Endothelial cell of umbilical vein (primary cell): ENCODE results near the gene RPS6KA5.

Source experiments
- CTCF ChIP-seq, 2 donors: IDR thresholded peaks; 1 replicate in 1 of 2; 2 replicates in 1 of 2; pipeline ENCODE4 v1.5.1; 2011; ENCODE audit warnings: low read length in 2 of 2, mild to moderate bottlenecking in 2 of 2, moderate library complexity in 2 of 2, control low read depth in 1 of 2, inconsistent platforms in 1 of 2, low read depth in 1 of 2; ENCODE audit not compliant: insufficient read depth in 1 of 2; ENCODE audit errors: extremely low read depth in 1 of 2
- EZH2 ChIP-seq: IDR thresholded peaks from 2 replicates; pipeline ENCODE4 v1.6.1; 2012; ENCODE audit warnings: borderline replicate concordance, low read depth, mild to moderate bottlenecking, moderate library complexity, low read length, inconsistent platforms; ENCODE audit not compliant: severe bottlenecking
- MYC ChIP-seq: IDR thresholded peaks from one replicate; pipeline ENCODE4 v1.6.1; 2011; ENCODE audit warnings: mild to moderate bottlenecking, low read depth, low read length
- POLR2A ChIP-seq: IDR thresholded peaks from 2 replicates; pipeline ENCODE4 v1.6.1; 2012; ENCODE audit warnings: low read depth, mild to moderate bottlenecking, control low read depth, low read length
- POLR2AphosphoS5 ChIP-seq: IDR thresholded peaks from 2 replicates; pipeline ENCODE4 v1.6.1; 2012; ENCODE audit warnings: low read depth, mild to moderate bottlenecking, control low read depth, low read length, moderate library complexity; ENCODE audit not compliant: insufficient read depth
- TF ChIP-seq, protein P1 (sequence below): IDR thresholded peaks from 2 replicates; pipeline ENCODE4 v1.6.1; 2011; ENCODE audit not compliant: insufficient read depth, insufficient read length

- no peak for TF ChIP-seq CTCF (IDR thresholded peaks at IDR 0.05; ENCODE audit: extremely low read depth in 1 of 2, insufficient read depth in 1 of 2, low read depth in 1 of 2, low read length in 2 of 2)
- TF ChIP-seq POLR2AphosphoS5: no peak
- TF ChIP-seq MYC: no peak
- no peak for TF ChIP-seq POLR2A
- no peak for TF ChIP-seq EZH2
- TF ChIP-seq, protein P1, sequence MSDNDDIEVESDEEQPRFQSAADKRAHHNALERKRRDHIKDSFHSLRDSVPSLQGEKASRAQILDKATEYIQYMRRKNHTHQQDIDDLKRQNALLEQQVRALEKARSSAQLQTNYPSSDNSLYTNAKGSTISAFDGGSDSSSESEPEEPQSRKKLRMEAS: no peak
These were observed 123.5 kb downstream of the RPS6KA5 start for GRCh38 chr14:90936757-90937440.
